Measurements from ENCODE around the gene MDN1.
"Not testable (repeated sequence)": the region's sequence is repeated elsewhere in the genome, so short reads cannot be mapped to it uniquely, and the experiment has no call there.

MDN1 gene

DNA sequence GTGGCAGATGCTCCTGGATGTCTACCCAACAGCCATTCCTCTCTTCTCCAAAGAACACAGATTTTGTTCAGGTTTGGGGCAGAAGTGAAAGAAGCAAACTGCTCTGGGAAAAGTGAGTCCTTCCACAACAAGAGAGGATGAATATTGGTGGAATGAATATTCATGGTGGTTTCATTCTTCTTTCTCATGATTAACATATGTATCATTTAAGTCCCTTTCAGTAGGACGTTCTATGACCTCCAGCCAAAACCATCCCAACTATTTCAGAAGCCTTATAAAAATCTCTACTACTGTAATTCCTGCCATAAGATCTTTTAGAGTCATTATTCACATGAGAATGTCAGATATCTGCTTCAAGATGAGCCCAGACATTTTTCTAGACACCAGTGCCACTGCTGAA, 44.4 kb downstream of the MDN1 start:
- no peak for DNase-seq (ENCODE audit: low spot score)

DNA sequence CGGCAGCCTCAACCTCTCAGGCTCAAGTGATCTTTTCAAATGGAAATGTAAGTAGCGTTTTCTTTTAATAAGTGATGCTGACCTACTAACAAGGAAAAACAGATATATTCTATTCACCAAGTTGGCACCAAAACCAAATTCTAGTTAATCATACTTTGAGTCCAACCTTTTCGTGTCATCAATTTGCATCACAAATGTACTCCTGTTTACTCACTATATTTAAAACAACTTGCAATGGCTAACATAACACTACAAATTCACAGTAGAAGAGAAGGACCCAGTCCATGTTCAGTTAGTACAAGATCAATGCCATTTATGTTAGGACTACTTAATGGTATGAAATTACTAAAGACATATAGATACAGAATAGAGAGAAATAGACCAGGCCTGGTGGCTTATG, 50.0 kb downstream of the MDN1 start:
- DNase-seq (ENCODE audit: low spot score) = no peak

DNA sequence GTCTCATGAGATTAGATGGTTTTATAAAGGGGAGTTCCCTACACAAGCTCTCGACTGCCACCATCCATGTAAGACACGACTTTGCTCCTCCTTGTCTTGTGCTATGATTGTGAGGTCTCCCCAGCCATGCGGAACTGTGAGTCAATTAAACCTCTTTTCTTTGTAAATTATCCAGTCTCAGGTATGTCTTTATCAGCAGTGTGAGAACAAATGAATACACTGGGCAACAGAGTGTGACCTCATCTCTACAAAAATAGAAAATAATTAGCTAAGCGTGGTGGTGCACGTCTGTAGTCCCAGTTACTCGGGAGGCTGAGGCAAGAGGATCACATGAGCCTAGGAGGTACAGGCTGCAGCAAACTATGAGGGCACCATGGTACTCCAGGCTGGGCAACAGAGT, 51.3 kb downstream of the MDN1 start:
- no peak for DNase-seq (ENCODE audit: low spot score)

DNA sequence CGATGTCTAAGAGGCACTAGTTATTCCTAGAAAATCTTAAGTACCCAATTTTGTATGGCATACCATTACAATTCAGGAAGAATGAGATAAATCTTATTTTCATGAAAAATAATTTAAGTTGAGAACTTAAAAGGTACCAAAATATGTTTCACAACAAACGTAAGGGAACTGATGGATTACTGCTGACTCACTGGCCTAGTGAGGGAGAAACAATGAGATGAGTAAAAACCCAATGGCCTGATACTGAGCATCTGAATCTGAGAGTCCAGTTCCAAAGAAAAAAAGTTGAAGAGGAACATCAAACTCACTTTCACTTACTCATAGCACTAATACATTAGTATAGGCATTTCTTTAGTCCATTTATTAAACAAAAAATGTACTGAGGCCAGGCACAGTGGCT, 56.0 kb downstream of the MDN1 start:
- DNase-seq (ENCODE audit: low spot score) = peak; percentile 17

DNA sequence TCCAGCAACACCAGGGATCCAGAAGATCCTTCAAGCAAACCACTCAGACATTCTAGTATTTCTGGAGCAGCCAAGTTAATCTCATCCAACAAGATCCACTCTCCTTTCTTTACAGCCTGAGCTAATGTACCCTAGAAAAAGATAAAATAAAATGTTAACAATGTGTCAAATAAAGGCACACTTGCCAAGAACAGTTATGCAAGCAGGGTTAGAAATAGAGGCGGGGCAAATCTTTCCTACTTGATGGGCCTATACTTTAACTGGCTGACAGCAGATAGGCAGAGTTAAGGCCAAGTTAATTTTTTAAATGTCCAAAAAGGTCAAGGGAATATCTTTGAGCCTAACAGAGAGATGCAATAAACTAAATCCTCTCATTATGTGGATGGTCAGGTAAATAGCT, 60.8 kb downstream of the MDN1 start:
- DNase-seq (ENCODE audit: low spot score) = no peak

DNA sequence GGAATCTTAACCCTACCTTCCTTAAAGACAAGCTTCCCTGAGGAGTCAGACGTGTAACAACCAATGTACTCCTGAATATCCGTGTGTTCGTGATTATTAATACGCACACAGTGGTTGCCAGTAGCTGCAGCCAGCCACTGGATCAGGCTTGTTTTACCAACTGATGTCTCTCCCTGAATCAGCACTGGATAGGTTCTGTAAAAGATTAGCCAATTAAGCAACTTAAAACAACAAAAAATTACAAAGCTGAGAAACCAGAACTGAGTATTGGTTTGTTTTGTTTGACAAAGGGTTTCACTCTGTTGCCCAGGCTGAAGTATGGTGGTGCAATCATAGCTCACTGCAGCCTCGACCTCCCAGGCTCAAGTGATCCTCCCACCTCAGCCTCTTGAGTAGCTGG, 69.3 kb downstream of the MDN1 start:
- no peak for DNase-seq (ENCODE audit: low spot score)

DNA sequence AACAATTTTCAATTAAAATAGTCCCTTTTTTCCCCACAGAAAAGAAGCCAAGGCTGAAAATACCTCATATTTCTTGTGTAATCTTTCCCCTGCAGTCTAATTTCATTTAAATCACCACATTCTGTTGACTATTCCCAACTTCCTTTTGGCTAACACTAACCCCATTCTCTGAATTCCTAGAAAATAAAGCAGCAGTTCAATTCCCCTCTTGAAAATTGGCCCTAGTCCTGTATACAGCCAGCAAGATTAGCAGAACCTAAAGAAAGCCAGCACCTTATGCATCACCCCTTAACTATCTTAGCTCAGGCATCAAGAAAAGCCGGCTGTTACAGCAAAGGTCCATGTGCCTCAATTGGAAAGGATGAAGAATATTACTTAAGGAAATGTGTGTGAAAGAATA, 69.7 kb downstream of the MDN1 start:
- peak; percentile 11 for DNase-seq (ENCODE audit: low spot score)

DNA sequence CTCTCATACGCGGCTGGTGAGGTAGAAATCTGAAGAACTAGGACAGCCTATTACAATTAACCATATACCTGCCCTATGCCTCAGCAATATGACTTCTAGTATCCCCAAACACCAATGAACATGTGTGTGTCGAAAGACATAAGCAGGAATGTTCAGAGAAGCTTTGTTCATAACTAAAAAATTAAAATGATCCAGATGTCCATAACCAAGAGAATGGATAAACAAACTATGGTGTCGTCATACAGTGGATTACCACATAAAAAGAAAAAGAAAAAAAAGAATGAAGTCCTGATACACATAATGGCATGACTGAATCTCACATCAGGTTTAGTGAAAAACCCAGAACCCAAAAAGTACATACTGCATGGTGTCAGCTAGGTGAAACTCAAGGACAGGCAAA, 73.9 kb downstream of the MDN1 start:
- peak; percentile 18 for DNase-seq (ENCODE audit: low spot score)

DNA sequence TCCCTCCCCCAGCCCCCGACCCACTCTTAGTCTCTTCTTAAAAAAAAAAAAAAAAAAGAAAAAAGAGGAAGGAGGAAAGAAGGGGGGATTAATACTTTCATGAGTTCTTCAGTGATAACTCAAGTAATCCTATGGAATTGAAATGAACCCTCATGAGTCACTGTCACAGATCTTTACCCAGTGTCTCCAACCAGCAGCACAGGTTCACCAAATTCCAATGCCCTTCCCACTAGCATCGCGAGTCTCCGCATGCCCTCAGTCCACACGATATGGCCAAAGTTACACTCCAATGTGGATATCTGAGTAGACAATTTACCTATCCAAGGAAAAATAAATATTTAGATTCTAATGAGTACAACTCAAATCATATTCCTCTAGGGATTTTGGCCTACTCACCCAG, 74.5 kb downstream of the MDN1 start:
- DNase-seq (ENCODE audit: low spot score) = no peak

DNA sequence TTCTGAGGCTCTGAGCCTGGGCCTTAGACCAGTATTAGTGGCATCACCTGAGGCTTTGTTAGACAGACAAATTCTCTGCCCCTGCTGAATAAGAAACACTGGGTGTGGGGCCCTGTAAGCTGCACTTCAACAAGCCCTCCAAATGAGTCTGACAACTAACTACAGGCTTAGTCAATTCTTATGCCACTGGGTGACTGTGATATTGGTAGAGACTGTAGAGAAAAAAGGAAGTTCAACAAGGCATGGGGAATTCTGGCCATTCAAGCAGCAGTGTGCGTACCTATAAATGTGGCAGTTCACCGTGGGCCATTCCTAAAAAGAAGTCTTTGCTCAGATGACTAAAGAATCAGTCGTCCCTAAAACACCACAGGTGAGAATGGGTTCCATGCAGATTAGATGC, 82.7 kb downstream of the MDN1 start:
- DNase-seq (ENCODE audit: low spot score) = no peak

DNA sequence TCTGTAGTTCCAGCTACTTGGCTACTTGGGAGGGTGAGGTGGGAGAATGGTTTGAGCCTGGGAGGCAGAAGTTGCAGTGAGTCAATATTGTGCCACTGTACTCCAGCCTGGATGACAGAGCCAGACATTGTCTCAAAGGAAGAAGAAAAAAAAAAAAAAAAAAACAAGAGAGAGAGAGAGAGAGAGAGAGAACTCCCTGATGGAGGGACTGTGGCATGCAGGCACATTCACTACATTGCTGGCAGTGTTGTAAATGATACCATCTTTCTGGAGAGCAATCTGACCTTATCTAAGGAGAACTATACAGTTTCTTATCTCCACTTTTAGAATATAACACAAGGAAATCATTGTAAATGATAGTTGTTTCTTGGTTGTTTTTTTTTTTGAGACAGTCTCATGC, 85.1 kb downstream of the MDN1 start:
- no peak for DNase-seq (ENCODE audit: low spot score)

DNA sequence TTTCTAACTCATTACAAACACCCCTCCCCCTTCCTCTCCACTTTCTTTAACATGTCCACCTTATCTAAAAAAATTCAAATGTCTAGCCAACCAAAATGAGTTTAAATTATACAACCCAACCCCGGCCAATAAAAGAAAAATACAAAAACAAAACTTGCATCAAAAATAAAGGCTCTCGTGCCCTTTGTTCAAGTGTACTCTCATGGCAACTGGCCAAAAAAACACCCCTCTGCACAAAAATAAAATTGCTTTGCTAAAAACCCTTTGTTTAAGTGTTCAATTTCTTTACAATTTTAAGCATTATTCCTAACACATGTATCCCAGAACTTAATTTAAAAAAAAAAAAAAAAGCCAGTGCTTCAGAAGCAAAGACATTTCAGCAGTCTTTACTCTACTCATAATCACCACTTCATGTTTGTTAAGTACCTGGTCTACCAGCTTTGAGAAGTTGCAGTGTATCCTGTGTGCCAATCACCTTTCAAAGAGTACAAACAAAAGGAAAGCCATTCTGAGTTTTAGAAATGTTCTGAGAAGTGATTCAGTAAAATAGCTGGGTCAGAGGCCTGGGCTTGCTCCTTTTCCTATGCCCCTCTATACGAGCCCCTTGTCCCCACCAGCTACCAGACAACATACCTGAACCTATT, 87.5 kb downstream of the MDN1 start:
- DNase-seq (ENCODE audit: low spot score) = no peak

DNA sequence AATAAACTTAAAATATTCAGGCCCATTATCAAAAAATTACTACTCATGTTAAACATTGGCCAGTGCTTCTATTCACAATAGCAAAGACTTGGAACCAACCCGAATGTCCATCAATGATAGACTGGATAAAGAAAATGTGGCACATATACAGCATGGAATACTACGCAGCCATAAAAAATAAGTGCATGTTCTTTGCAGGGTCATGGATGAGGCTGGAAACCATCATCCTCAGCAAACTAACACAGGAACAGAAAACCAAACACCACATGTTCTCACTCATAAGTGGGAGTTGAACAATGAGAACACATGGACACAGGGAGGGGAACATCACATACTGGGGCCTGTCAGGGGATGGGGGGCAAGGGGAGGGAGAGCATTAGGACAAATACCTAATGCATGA, 88.3 kb downstream of the MDN1 start:
- not testable (repeated sequence) for DNase-seq (ENCODE audit: low spot score)

DNA sequence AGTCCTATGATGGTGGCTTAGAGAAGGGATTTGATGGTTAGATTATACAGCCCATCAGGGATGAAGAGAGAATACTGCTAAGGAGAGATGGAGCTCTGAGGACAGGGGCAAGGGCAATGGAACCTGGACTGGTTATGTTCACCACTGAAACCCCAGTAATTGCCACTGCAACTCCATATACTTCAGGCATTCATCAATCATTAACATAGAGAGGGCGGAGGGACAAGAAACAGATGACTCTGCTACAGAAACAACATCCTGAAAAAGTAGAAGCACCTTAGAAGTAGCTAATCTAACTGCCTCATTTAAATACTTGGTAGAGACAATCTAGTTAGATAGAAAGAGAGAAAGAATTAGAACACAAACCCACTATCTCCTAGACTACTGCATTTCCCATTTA, 89.8 kb downstream of the MDN1 start:
- no peak for DNase-seq (ENCODE audit: low spot score)

DNA sequence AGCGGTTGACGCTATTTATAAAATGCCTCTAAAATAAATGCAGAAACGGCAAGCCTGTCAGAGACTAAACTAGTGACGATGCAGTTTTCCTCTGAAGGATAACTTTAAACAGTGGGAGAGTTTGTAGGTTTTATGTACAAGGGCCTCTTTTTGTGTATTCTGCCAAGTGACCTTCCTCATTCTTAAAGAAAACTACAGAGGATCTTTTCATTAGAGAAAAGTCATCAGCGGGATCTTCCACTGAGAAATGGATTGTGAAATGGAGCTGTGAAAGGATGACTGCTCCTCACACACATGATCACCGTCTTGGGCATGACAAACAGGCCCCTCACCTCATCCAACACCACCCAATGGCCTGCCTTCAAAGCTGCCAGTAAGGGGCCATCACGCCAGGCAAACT, 92.1 kb downstream of the MDN1 start:
- DNase-seq (ENCODE audit: low spot score) = no peak

DNA sequence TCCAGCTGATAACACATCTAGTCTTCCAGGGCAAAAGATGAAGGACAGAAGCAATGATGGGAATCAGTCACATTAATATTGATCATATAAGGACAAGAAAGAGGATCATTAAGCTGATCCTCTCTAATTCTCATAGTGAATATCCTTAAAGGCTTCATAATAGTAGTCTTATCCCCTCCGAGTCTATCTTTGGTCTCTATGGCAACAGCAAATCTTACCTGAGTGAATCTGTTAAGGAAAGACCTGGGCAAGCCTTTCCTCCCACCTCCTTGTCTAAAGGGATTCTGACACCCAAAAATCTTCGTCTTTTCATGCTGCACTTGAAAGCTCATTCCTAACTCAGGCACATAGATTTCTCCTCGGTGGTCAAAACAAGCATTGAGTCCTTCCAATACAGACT, 94.6 kb downstream of the MDN1 start:
- no peak for DNase-seq (ENCODE audit: low spot score)

DNA sequence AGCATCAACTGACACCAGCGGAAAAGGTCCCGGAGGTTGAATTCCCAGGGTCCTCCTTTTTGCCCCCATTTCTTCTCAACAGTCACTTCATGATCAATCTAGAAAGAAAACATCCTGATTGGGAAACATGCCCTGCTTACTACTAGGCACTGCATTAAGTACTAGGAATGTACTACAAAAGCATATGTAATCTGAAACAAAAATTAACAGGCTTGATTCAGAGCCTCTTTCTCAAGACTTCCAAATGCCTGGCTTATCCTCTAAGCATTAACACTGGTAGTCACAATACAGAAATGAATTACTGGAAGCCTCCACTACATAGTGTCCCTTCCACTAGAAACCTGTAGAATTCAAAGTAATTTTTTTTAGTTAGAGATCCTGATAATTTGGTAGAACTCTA, 96.5 kb downstream of the MDN1 start:
- DNase-seq (ENCODE audit: low spot score) = no peak

DNA sequence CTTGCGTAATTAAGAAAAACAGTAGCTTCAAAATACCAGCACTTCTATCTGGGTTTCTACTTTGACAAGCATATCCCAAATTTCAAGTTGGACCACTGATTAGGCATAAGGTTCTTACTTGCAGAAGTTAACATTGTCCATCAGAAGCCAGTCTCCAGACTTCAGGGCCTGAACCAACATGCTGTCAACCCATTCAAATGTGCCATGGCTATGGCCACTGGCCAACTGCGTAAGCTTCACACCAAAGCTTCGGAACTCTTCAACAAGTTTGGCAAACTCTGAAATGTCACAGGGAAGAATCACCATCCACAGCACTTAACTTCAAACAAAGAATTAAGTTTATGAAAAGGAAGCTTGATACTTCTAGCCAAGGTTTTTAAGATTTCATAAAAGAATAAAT, 103.1 kb downstream of the MDN1 start:
- no peak for DNase-seq (ENCODE audit: low spot score)

DNA sequence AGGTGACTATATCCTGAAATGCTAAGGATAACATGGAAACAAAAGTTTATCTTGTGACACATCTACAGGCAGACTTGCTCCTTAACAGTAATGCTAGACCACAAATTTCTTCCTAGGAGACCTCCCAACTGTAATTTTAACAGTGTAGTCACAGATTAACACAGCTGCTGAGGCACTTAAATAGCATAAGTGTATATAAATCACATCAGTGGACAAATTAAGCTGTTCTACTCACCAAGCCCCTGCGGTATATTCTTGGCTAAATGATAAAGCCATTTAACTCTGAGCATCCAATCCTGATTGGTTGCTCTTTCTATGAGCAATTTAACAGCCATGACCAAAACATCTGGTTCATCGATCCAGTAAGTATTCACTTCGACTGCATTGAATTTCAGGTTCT, 107.8 kb downstream of the MDN1 start:
- no peak for DNase-seq (ENCODE audit: low spot score)

DNA sequence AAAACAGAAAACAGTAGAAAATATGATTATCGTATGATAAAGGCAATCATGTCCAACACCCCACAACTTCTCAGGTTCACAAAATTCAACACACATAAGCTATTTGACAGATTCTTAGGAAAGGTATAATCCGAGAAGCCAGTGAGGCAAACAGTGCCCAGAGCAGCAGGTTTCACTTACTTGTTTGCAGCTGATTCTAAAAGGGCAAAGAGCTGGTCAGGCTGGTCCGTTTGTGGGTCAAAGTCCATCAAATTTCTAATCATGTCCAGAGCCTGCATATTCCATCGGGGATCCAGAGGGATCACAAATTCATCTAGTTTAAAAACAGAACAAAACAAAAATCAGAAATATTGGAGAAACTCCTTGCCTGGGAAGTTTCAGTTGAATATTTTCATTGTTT, 111.3 kb downstream of the MDN1 start:
- no peak for DNase-seq (ENCODE audit: low spot score)

DNA sequence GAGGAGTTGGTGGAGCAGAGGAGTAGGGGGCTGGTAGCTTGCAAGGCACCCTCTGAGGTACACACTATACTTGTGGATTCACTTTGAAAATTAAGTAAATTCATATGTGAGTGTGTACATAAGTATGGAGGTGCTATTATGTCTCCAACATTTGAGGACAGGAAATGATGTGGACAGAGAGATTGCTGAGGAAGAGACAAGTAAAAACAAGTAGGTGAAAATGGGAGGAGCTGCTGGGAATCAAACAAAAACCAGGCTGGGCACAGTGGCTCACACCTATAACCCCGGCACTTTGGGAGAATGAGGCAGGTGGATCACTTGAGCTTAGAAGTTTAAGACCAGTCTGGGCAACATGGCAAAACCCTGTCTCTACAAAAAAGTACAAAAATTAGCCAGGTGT, 111.8 kb downstream of the MDN1 start:
- no peak for DNase-seq (ENCODE audit: low spot score)

DNA sequence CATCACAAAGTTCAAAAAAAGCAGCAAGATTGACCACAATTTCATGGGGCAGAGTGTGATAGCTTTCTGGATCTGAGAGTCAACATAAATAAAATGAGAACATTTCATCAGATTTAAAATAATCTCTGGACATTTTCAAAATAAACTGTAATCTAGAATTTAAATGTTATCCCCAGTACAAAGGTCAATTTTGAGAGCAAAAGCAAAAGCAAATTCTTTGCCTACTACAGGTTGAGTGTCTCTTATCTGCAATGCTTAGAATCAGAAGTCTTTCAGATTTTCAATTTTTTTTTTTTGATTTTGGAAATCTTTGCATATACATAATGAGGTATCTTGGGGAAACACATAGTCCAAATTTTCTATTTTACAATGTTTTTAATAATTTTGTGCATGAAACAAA, 113.5 kb downstream of the MDN1 start:
- no peak for DNase-seq (ENCODE audit: low spot score)

DNA sequence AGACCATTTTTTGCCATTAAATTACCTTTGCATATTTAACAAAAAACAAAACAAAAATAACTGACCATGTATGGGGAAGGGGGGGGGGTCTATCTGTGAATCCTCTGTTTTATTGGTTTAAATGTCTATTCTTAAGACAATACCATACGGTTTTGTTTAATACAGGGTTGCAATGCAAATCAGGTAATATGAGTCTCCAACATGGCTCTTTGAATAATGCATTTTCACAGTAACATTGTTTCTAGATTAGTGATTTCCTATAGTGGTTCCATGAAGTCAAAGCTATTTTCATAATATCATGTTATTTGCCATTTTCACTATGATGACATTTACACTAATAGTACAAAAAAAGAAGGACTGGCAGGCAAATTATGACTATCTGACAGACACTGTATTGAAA, 116.3 kb downstream of the MDN1 start:
- no peak for DNase-seq (ENCODE audit: low spot score)

DNA sequence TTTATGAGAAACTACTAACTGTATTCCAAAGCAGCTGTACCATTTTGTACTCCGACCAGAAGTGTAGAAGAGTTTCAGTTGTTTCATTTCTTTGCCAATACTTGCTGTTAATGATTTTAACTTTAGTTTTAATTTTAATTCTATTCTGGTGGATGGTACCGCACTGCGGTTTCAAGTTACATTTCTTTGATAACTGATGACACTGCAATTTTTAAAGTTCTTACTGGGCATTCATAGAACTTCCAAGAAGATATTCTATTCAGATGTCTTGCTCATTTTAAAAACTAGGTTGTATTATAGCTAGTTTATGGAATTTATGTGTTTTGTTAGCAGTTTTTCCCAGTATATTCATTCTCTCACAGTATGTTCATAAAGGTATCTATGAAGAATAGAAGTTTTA, 117.2 kb downstream of the MDN1 start:
- no peak for DNase-seq (ENCODE audit: low spot score)

DNA sequence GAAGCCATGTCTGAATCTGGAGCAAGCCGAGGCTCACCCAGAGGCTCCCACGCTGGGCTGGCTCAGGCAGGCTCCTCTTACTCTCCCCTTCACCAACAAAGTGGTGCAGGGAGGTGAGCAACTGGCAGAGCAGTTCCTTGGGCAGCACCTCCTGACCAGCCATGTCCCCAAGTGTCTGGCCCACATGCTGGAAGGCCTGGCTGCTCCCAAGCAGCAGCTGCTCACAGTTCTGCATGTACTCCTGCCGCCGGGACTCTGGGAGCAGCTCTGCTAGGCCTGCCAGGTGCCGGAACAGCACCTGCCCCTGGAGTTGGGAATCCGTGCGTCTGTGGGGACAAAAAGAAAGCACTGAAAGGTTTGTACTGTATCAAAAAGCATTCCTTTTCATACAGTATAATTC, 123.9 kb downstream of the MDN1 start:
- no peak for DNase-seq (ENCODE audit: low spot score)
